HEK293 (cell line): ENCODE data around the gene HIPK1.

Source experiments
- BCL11A ChIP-seq: fragments of 450-650 bp; formaldehyde crosslinking; IDR thresholded peaks from 2 replicates; pipeline ENCODE4 v1.5.1; 2016; ENCODE audit warnings: low read depth, missing biosample characterization, missing genetic modification characterization
- GLIS2 ChIP-seq: fragments of 450-650 bp; formaldehyde crosslinking; IDR thresholded peaks from 2 replicates; pipeline ENCODE4 v1.5.1; 2016; ENCODE audit warnings: missing biosample characterization, missing genetic modification characterization
- HOXD13 ChIP-seq: sonication (generic); formaldehyde crosslinking; IDR thresholded peaks from 2 replicates; pipeline ENCODE4 v1.8.0; 2022; ENCODE audit warnings: missing genetic modification reagents, borderline replicate concordance
- IKZF3 ChIP-seq: fragments of 450-650 bp; IDR thresholded peaks from 2 replicates; pipeline ENCODE4 v1.5.0; 2018; ENCODE audit warnings: missing biosample characterization, mild to moderate bottlenecking, missing genetic modification characterization, moderate library complexity
- KLF8 ChIP-seq: fragments of 450-650 bp; formaldehyde crosslinking; IDR thresholded peaks from 2 replicates; pipeline ENCODE4 v1.5.1; 2016; ENCODE audit warnings: missing biosample characterization, missing genetic modification characterization
- MEIS1 ChIP-seq: sonication (generic); formaldehyde crosslinking; IDR thresholded peaks from 2 replicates; pipeline ENCODE4 v1.8.1; 2022; ENCODE audit warnings: missing genetic modification reagents, mild to moderate bottlenecking, borderline replicate concordance
- MZF1 ChIP-seq: fragments of 450-650 bp; formaldehyde crosslinking; IDR thresholded peaks from 2 replicates; pipeline ENCODE4 v1.5.1; 2017; ENCODE audit warnings: missing biosample characterization, missing genetic modification characterization, borderline replicate concordance
- SP7 ChIP-seq: fragments of 450-650 bp; formaldehyde crosslinking; IDR thresholded peaks from 2 replicates; pipeline ENCODE4 v1.5.1; 2016; ENCODE audit warnings: missing biosample characterization, missing genetic modification characterization
- TRIM28 ChIP-seq: IDR thresholded peaks from 2 replicates; pipeline ENCODE4 v1.6.1; 2011; ENCODE audit warnings: low read length, control low read depth, borderline replicate concordance
- ZFHX2 ChIP-seq: fragments of 450-650 bp; formaldehyde crosslinking; conservative IDR thresholded peaks from 2 replicates; pipeline ENCODE4 v1.5.1; 2016; ENCODE audit warnings: missing biosample characterization, missing genetic modification characterization
- ZNF292 ChIP-seq: fragments of 450-650 bp; formaldehyde crosslinking; IDR thresholded peaks from 2 replicates; pipeline ENCODE4 v1.5.1; 2016; ENCODE audit warnings: low read depth, missing biosample characterization, missing genetic modification characterization, borderline replicate concordance
- ZNF335 ChIP-seq: fragments of 450-650 bp; formaldehyde crosslinking; conservative IDR thresholded peaks from 2 replicates; pipeline ENCODE4 v1.5.1; 2016; ENCODE audit warnings: missing biosample characterization, missing genetic modification characterization
- ZNF514 ChIP-seq: fragments of 450-650 bp; formaldehyde crosslinking; IDR thresholded peaks from 2 replicates; pipeline ENCODE4 v1.5.1; 2016; ENCODE audit warnings: missing biosample characterization, missing genetic modification characterization
- ZNF544 ChIP-seq: fragments of 450-650 bp; formaldehyde crosslinking; IDR thresholded peaks from 2 replicates; pipeline ENCODE4 v1.5.0; 2017; ENCODE audit warnings: missing biosample characterization, missing genetic modification characterization
- ZNF621 ChIP-seq: fragments of 450-650 bp; formaldehyde crosslinking; IDR thresholded peaks from 2 replicates; pipeline ENCODE4 v1.5.1; 2017; ENCODE audit warnings: missing biosample characterization, missing genetic modification characterization
- ZNF629 ChIP-seq: fragments of 450-650 bp; formaldehyde crosslinking; IDR thresholded peaks from 2 replicates; pipeline ENCODE4 v1.5.1; 2017; ENCODE audit warnings: missing biosample characterization, missing genetic modification characterization
- ZNF670 ChIP-seq: fragments of 450-650 bp; formaldehyde crosslinking; IDR thresholded peaks from 2 replicates; pipeline ENCODE4 v1.5.1; 2016; ENCODE audit warnings: missing biosample characterization, missing genetic modification characterization, low read depth
- ZNF747 ChIP-seq: fragments of 450-650 bp; formaldehyde crosslinking; IDR thresholded peaks from 2 replicates; pipeline ENCODE4 v1.5.1; 2016; ENCODE audit warnings: missing biosample characterization, missing genetic modification characterization
- ZNF843 ChIP-seq: fragments of 450-650 bp; formaldehyde crosslinking; IDR thresholded peaks from 2 replicates; pipeline ENCODE4 v1.5.1; 2016; ENCODE audit warnings: missing biosample characterization, missing genetic modification characterization
- ZSCAN23 ChIP-seq: fragments of 450-650 bp; formaldehyde crosslinking; IDR thresholded peaks from 2 replicates; pipeline ENCODE4 v1.5.1; 2016; ENCODE audit warnings: missing biosample characterization, missing genetic modification characterization
- ZSCAN30 ChIP-seq: fragments of 450-650 bp; IDR thresholded peaks from 2 replicates; pipeline ENCODE4 v1.5.1; 2018; ENCODE audit warnings: missing biosample characterization, mild to moderate bottlenecking, missing genetic modification characterization, moderate library complexity
- TF ChIP-seq, protein P1 (sequence below): fragments of 450-650 bp; IDR thresholded peaks from 2 replicates; pipeline ENCODE4 v1.5.1; 2018; ENCODE audit warnings: missing biosample characterization, mild to moderate bottlenecking, missing genetic modification characterization
- TF ChIP-seq, protein P2 (sequence below): sonication (generic); formaldehyde crosslinking; IDR thresholded peaks from 2 replicates; pipeline ENCODE4 v1.8.1; 2022; ENCODE audit warnings: mild to moderate bottlenecking, moderate library complexity, missing genetic modification reagents
- TF ChIP-seq, protein P3 (sequence below): fragments of 450-650 bp; formaldehyde crosslinking; IDR thresholded peaks from 2 replicates; pipeline ENCODE4 v1.5.1; 2017; ENCODE audit warnings: missing biosample characterization, missing genetic modification characterization
- TF ChIP-seq, protein P4 (sequence below): fragments of 450-650 bp; formaldehyde crosslinking; IDR thresholded peaks from 2 replicates; pipeline ENCODE4 v1.5.1; 2017; ENCODE audit warnings: missing biosample characterization, missing genetic modification characterization

HIPK1 gene

DNA sequence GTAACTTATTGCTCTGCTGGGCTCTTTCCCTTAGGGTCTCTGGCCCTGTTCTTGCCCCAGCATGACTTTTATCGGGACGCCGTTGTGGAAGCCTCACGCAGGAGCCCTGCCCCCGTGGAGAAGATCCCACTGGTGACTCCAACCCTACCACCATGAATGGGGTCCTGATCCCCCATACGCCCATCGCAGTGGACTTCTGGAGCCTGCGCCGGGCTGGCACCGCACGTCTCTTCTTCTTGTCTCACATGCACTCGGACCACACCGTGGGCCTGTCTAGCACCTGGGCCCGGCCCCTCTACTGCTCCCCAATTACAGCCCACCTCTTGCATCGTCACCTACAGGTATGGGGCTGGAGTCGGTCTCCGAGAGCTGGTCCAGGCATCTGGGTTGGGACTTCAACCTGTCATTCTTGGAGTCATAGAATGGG lies 23.7 kb upstream of the HIPK1 start (continued):
- TF ChIP-seq ZNF670 (tag by site-specific recombination) (no peak), ZFHX2 (peak; percentile 3; the same call in 1 of the 2 replicates), ZNF335 (tag by site-specific recombination) (peak; percentile 97), SP7 (peak; percentile 31; the same call in 1 of the 2 replicates), TRIM28 (no peak), ZNF292 (tag by site-specific recombination) (no peak), MZF1 (tag by site-specific recombination) (0 out of 2 replicates have a peak, but pooled peaks have one; percentile 32), HOXD13 (no peak), ZNF544 (tag by site-specific recombination) (no peak), ZNF747 (tag by site-specific recombination) (no peak), ZSCAN23 (tag by site-specific recombination) (no peak), KLF8 (tag by site-specific recombination) (no peak), ZNF514 (tag by site-specific recombination) (no peak), ZNF629 (tag by site-specific recombination) (0 out of 2 replicates have a peak, but pooled peaks have one; percentile 45), ZNF621 (tag by site-specific recombination) (no peak), ZSCAN30 (no peak; the same call in 1 of the 2 replicates), IKZF3 (tag by site-specific recombination) (no peak), GLIS2 (peak; percentile 15; the same call in 1 of the 2 replicates), MEIS1 (no peak), BCL11A (peak; percentile 0; the same call in 1 of the 2 replicates), ZNF843 (no peak)
- TF ChIP-seq, protein P1, sequence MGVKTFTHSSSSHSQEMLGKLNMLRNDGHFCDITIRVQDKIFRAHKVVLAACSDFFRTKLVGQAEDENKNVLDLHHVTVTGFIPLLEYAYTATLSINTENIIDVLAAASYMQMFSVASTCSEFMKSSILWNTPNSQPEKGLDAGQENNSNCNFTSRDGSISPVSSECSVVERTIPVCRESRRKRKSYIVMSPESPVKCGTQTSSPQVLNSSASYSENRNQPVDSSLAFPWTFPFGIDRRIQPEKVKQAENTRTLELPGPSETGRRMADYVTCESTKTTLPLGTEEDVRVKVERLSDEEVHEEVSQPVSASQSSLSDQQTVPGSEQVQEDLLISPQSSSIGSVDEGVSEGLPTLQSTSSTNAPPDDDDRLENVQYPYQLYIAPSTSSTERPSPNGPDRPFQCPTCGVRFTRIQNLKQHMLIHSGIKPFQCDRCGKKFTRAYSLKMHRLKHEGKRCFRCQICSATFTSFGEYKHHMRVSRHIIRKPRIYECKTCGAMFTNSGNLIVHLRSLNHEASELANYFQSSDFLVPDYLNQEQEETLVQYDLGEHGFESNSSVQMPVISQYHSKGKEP (tag by site-specific recombination): no peak
- TF ChIP-seq, protein P2, sequence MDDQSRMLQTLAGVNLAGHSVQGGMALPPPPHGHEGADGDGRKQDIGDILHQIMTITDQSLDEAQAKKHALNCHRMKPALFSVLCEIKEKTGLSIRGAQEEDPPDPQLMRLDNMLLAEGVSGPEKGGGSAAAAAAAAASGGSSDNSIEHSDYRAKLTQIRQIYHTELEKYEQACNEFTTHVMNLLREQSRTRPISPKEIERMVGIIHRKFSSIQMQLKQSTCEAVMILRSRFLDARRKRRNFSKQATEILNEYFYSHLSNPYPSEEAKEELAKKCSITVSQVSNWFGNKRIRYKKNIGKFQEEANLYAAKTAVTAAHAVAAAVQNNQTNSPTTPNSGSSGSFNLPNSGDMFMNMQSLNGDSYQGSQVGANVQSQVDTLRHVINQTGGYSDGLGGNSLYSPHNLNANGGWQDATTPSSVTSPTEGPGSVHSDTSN: no peak
- TF ChIP-seq, protein P3, sequence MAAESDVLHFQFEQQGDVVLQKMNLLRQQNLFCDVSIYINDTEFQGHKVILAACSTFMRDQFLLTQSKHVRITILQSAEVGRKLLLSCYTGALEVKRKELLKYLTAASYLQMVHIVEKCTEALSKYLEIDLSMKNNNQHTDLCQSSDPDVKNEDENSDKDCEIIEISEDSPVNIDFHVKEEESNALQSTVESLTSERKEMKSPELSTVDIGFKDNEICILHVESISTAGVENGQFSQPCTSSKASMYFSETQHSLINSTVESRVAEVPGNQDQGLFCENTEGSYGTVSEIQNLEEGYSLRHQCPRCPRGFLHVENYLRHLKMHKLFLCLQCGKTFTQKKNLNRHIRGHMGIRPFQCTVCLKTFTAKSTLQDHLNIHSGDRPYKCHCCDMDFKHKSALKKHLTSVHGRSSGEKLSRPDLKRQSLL (tag by site-specific recombination): no peak
- TF ChIP-seq, protein P4, sequence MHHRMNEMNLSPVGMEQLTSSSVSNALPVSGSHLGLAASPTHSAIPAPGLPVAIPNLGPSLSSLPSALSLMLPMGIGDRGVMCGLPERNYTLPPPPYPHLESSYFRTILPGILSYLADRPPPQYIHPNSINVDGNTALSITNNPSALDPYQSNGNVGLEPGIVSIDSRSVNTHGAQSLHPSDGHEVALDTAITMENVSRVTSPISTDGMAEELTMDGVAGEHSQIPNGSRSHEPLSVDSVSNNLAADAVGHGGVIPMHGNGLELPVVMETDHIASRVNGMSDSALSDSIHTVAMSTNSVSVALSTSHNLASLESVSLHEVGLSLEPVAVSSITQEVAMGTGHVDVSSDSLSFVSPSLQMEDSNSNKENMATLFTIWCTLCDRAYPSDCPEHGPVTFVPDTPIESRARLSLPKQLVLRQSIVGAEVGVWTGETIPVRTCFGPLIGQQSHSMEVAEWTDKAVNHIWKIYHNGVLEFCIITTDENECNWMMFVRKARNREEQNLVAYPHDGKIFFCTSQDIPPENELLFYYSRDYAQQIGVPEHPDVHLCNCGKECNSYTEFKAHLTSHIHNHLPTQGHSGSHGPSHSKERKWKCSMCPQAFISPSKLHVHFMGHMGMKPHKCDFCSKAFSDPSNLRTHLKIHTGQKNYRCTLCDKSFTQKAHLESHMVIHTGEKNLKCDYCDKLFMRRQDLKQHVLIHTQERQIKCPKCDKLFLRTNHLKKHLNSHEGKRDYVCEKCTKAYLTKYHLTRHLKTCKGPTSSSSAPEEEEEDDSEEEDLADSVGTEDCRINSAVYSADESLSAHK (tag by site-specific recombination): 0 out of 2 replicates have a peak, but pooled peaks have one; percentile 31
- TF ChIP-seq, all 188 proteins: peak for 31
